ENCODE measurements around the gene CPLANE1. TPM values are rescaled to one million over a fixed set of nuclear protein-coding genes. Genes with fewer than 3 reads are reported as not detected.
"Not testable (repeated sequence)": the region's sequence is repeated elsewhere in the genome, so short reads cannot be mapped to it uniquely, and the experiment has no call there.

The CPLANE1 gene
- total RNA-seq, 4 donors from 2014 or later: 18.1 to 67.7 (median 24.2) TPM

GRCh38 chr5:37111426-37112382 is 137.5 kb downstream of the CPLANE1 start:
- Histone ChIP-seq H3K4me1 (peaks cover 0 to 18% (median 6%) of the 10 kb centered on the region in 4 donors), H3K9me3 (no peaks in the 10 kb centered on the region), H3K36me3 (peaks cover 0 to 33% (median 7%) of the 10 kb centered on the region in 4 donors), H3K27ac (peak overlapping the region in 1 of 4 donors; percentile 55), H3K27me3 (no peaks in the 10 kb centered on the region), H3K4me3 (no peak overlapping the region)
- 36 to 56% methylated on average over 3 to 4 of the region's 4 CpGs for WGBS, 2 donors (ENCODE audit: low coverage in 1 of 2)
- no peak for DNase-seq
- TF ChIP-seq CTCF (IDR thresholded peaks at IDR 0.05) (no peak), POLR2A (IDR thresholded peaks at IDR 0.05) (no peak), POLR2AphosphoS5 (IDR thresholded peaks at IDR 0.05) (no peak), EP300 (IDR thresholded peaks at IDR 0.05; ENCODE audit: low read depth) (no peak)
- intact Hi-C loops (cut with DNase I; ENCODE audit: low total_unique reads) (no loop called here), in situ Hi-C loops (cut with MboI; ENCODE audit: low pct_ligation_motif_present in 1 of 4, low pct_unique_long_range_greater_than_20kb in 1 of 4, low sequenced_read_pairs in 3 of 4) (no loop called here)

GRCh38 chr5:37110135-37110534 is 139.0 kb downstream of the CPLANE1 start:
- DNase-seq: no peak
- TF ChIP-seq POLR2A (IDR thresholded peaks at IDR 0.05) (no peak), EP300 (IDR thresholded peaks at IDR 0.05; ENCODE audit: low read depth) (no peak), POLR2AphosphoS5 (IDR thresholded peaks at IDR 0.05) (no peak), CTCF (IDR thresholded peaks at IDR 0.05) (no peak)

GRCh38 chr5:37109338-37109737 is 139.8 kb downstream of the CPLANE1 start:
- 65 to 73% methylated on average over 2 to 3 of the region's 3 CpGs for WGBS, 2 donors (ENCODE audit: low coverage in 1 of 2)
- no peaks in the 10 kb centered on the region for H3K9me3 ChIP-seq
- in situ Hi-C loops (cut with MboI; ENCODE audit: low pct_ligation_motif_present in 1 of 4, low pct_unique_long_range_greater_than_20kb in 1 of 4, low sequenced_read_pairs in 3 of 4) (no loop called here), intact Hi-C loops (cut with DNase I; ENCODE audit: low total_unique reads) (no loop called here)
- peaks cover 0 to 42% (median 4%) of the 10 kb centered on the region in 4 donors for H3K36me3 ChIP-seq
- peaks cover 0 to 18% (median 6%) of the 10 kb centered on the region in 4 donors for H3K4me1 ChIP-seq
- no peaks in the 10 kb centered on the region for H3K27me3 ChIP-seq
- peak overlapping the region in 1 of 4 donors; percentile 9 for H3K4me3 ChIP-seq
- no peak for DNase-seq
- TF ChIP-seq EP300 (IDR thresholded peaks at IDR 0.05; ENCODE audit: low read depth): no peak
- TF ChIP-seq POLR2AphosphoS5 (IDR thresholded peaks at IDR 0.05): no peak
- TF ChIP-seq POLR2A (IDR thresholded peaks at IDR 0.05): no peak
- TF ChIP-seq CTCF (IDR thresholded peaks at IDR 0.05): no peak
- peak overlapping the region; percentile 44 to 71 (median 60) for H3K27ac ChIP-seq

More at GRCh38 chr5:37110135-37110534, 139.0 kb downstream of the CPLANE1 start:
- H3K4me3 ChIP-seq: no peak overlapping the region
- in situ Hi-C loops (cut with MboI; ENCODE audit: low pct_ligation_motif_present in 1 of 4, low pct_unique_long_range_greater_than_20kb in 1 of 4, low sequenced_read_pairs in 3 of 4): no loop called here
- intact Hi-C loops (cut with DNase I; ENCODE audit: low total_unique reads): no loop called here
- H3K27me3 ChIP-seq: no peaks in the 10 kb centered on the region
- 57 to 68% methylated on average over 1 of the region's 1 CpG for WGBS, 2 donors (ENCODE audit: low coverage in 1 of 2)
- H3K36me3 ChIP-seq: peaks cover 0 to 40% (median 7%) of the 10 kb centered on the region in 4 donors
- H3K27ac ChIP-seq: peak overlapping the region; percentile 44 to 71 (median 60)
- H3K4me1 ChIP-seq: peaks cover 0 to 18% (median 6%) of the 10 kb centered on the region in 4 donors
- H3K9me3 ChIP-seq: no peaks in the 10 kb centered on the region

- Histone ChIP-seq H3K9me3 (peaks cover 16 to 17% of the 10 kb centered on the region in 2 donors), H3K4me3 (no peak overlapping the region), H3K36me3 (peaks cover 0 to 37% (median 2%) of the 10 kb centered on the region in 4 donors), H3K27ac (no peak overlapping the region), H3K4me1 (no peaks in the 10 kb centered on the region), H3K27me3 (no peaks in the 10 kb centered on the region)
- no peak for TF ChIP-seq CTCF (IDR thresholded peaks at IDR 0.05)
- TF ChIP-seq EP300 (IDR thresholded peaks at IDR 0.05; ENCODE audit: low read depth): no peak
- no peak for TF ChIP-seq POLR2AphosphoS5 (IDR thresholded peaks at IDR 0.05)
- TF ChIP-seq POLR2A (IDR thresholded peaks at IDR 0.05): no peak
- DNase-seq: no peak
- in situ Hi-C loops (cut with MboI; ENCODE audit: low pct_ligation_motif_present in 1 of 4, low pct_unique_long_range_greater_than_20kb in 1 of 4, low sequenced_read_pairs in 3 of 4): no loop called here
- WGBS, 2 donors (ENCODE audit: low coverage in 1 of 2): 80 to 92% methylated on average over 1 to 2 of the region's 2 CpGs
- intact Hi-C loops (cut with DNase I; ENCODE audit: low total_unique reads): no loop called here
These were observed 145.9 kb downstream of the CPLANE1 start for GRCh38 chr5:37103302-37103701.

- in situ Hi-C loops (cut with MboI; ENCODE audit: low pct_ligation_motif_present in 1 of 4, low pct_unique_long_range_greater_than_20kb in 1 of 4, low sequenced_read_pairs in 3 of 4); DNase-seq; H3K27ac ChIP-seq; intact Hi-C loops (cut with DNase I; ENCODE audit: low total_unique reads); H3K27me3 ChIP-seq; H3K4me1 ChIP-seq; H3K4me3 ChIP-seq: not testable (repeated sequence)
- 98 to 99% methylated on average over 5 of the region's 5 CpGs for WGBS, 2 donors (ENCODE audit: low coverage in 1 of 2)
- Histone ChIP-seq H3K9me3 (peaks cover 20 to 42% of the 10 kb centered on the region in 2 donors), H3K36me3 (peaks cover 0 to 11% (median 2%) of the 10 kb centered on the region in 4 donors)
These were observed 149.9 kb downstream of the CPLANE1 start for GRCh38 chr5:37099267-37099666.

- H3K4me1 ChIP-seq; in situ Hi-C loops (cut with MboI; ENCODE audit: low pct_ligation_motif_present in 1 of 4, low pct_unique_long_range_greater_than_20kb in 1 of 4, low sequenced_read_pairs in 3 of 4); H3K36me3 ChIP-seq; DNase-seq; intact Hi-C loops (cut with DNase I; ENCODE audit: low total_unique reads); H3K27me3 ChIP-seq; H3K4me3 ChIP-seq: not testable (repeated sequence)
- Histone ChIP-seq H3K27ac (peak overlapping the region in 2 of 4 donors; percentile 16 to 44), H3K9me3 (peaks cover 4 to 25% of the 10 kb centered on the region in 2 donors)
- WGBS, 2 donors (ENCODE audit: low coverage in 1 of 2): 45 to 60% methylated on average over 1 to 3 of the region's 4 CpGs
These were observed 155.4 kb downstream of the CPLANE1 start for GRCh38 chr5:37093795-37094194.

Data from transverse colon (tissue), 4 donors.